Measurements from ENCODE around the gene CMYA5.
A peak's percentile ranks its signal among the peaks of the same experiment; 100 is the strongest.
"Not testable (repeated sequence)": the region's sequence is repeated elsewhere in the genome, so short reads cannot be mapped to it uniquely, and the experiment has no call there.

The CMYA5 gene

GRCh38 chr5:79746642-79747569 is 57.3 kb downstream of the CMYA5 start:
- Histone ChIP-seq H3K4me3 (no peak overlapping the region), H3K36me3 (replicated peaks) (no peaks in the 10 kb centered on the region), H3K9me3 (no peaks in the 10 kb centered on the region), H3K27me3 (ENCODE audit: low read depth) (no peaks in the 10 kb centered on the region), H3K4me1 (peaks cover 24% of the 10 kb centered on the region)
- in situ Hi-C loops (cut with MboI; ENCODE audit: low sequenced_read_pairs), result no loop called here
- no peak for DNase-seq (ENCODE audit: low spot score in 2 of 2)

GRCh38 chr5:79750611-79751510 is 61.2 kb downstream of the CMYA5 start:
- H3K4me3 ChIP-seq, result no peak overlapping the region
- no peaks in the 10 kb centered on the region for H3K9me3 ChIP-seq
- peaks cover 21% of the 10 kb centered on the region for H3K4me1 ChIP-seq
- no peaks in the 10 kb centered on the region for H3K27me3 ChIP-seq (ENCODE audit: low read depth)
- no peaks in the 10 kb centered on the region for H3K36me3 ChIP-seq (replicated peaks)
- peak; percentile 14 to 85 for DNase-seq (ENCODE audit: low spot score in 2 of 2)
- in situ Hi-C loops (cut with MboI; ENCODE audit: low sequenced_read_pairs), result no loop called here

GRCh38 chr5:79753092-79753491 is 63.5 kb downstream of the CMYA5 start:
- no peak for DNase-seq (ENCODE audit: low spot score in 2 of 2)
- Histone ChIP-seq H3K4me3 (no peak overlapping the region), H3K9me3 (no peaks in the 10 kb centered on the region), H3K4me1 (peaks cover 21% of the 10 kb centered on the region), H3K27me3 (ENCODE audit: low read depth) (no peaks in the 10 kb centered on the region), H3K36me3 (replicated peaks) (no peaks in the 10 kb centered on the region)
- in situ Hi-C loops (cut with MboI; ENCODE audit: low sequenced_read_pairs), result no loop called here

GRCh38 chr5:79753877-79754645 is 64.4 kb downstream of the CMYA5 start:
- in situ Hi-C loops (cut with MboI; ENCODE audit: low sequenced_read_pairs), result no loop called here
- H3K4me1 ChIP-seq, result peaks cover 21% of the 10 kb centered on the region
- no peaks in the 10 kb centered on the region for H3K27me3 ChIP-seq (ENCODE audit: low read depth)
- DNase-seq (ENCODE audit: low spot score in 2 of 2), result no peak
- no peaks in the 10 kb centered on the region for H3K36me3 ChIP-seq (replicated peaks)
- no peak overlapping the region for H3K4me3 ChIP-seq
- H3K9me3 ChIP-seq, result no peaks in the 10 kb centered on the region

- no peak overlapping the region for H3K4me3 ChIP-seq
- H3K9me3 ChIP-seq, result no peaks in the 10 kb centered on the region
- H3K36me3 ChIP-seq (replicated peaks), result no peaks in the 10 kb centered on the region
- no peaks in the 10 kb centered on the region for H3K27me3 ChIP-seq (ENCODE audit: low read depth)
- DNase-seq (ENCODE audit: low spot score in 2 of 2), result no peak
- in situ Hi-C loops (cut with MboI; ENCODE audit: low sequenced_read_pairs), result no loop called here
- H3K4me1 ChIP-seq, result peaks cover 21% of the 10 kb centered on the region
Measured at GRCh38 chr5:79754865-79755555, 65.4 kb downstream of the CMYA5 start.

- DNase-seq (ENCODE audit: low spot score in 2 of 2), result no peak
- Histone ChIP-seq H3K4me1 (peaks cover 12% of the 10 kb centered on the region), H3K9me3 (no peaks in the 10 kb centered on the region), H3K36me3 (replicated peaks) (no peaks in the 10 kb centered on the region), H3K27me3 (ENCODE audit: low read depth) (no peaks in the 10 kb centered on the region), H3K4me3 (no peak overlapping the region)
- in situ Hi-C loops (cut with MboI; ENCODE audit: low sequenced_read_pairs), result no loop called here
Measured at GRCh38 chr5:79756076-79756475, 66.4 kb downstream of the CMYA5 start.

- no peak for DNase-seq (ENCODE audit: low spot score in 2 of 2)
- H3K36me3 ChIP-seq (replicated peaks), result no peaks in the 10 kb centered on the region
- in situ Hi-C loops (cut with MboI; ENCODE audit: low sequenced_read_pairs), result no loop called here
- H3K9me3 ChIP-seq, result no peaks in the 10 kb centered on the region
- H3K27me3 ChIP-seq (ENCODE audit: low read depth), result no peaks in the 10 kb centered on the region
- H3K4me1 ChIP-seq, result no peaks in the 10 kb centered on the region
- no peak overlapping the region for H3K4me3 ChIP-seq
Measured at GRCh38 chr5:79759436-79759835, 69.8 kb downstream of the CMYA5 start.

- no peaks in the 10 kb centered on the region for H3K4me1 ChIP-seq
- in situ Hi-C loops (cut with MboI; ENCODE audit: low sequenced_read_pairs), result no loop called here
- no peaks in the 10 kb centered on the region for H3K9me3 ChIP-seq
- no peak overlapping the region for H3K4me3 ChIP-seq
- no peaks in the 10 kb centered on the region for H3K36me3 ChIP-seq (replicated peaks)
- DNase-seq (ENCODE audit: low spot score in 2 of 2), result no peak
- no peaks in the 10 kb centered on the region for H3K27me3 ChIP-seq (ENCODE audit: low read depth)
Measured at GRCh38 chr5:79759848-79760247, 70.2 kb downstream of the CMYA5 start.

- H3K9me3 ChIP-seq, result no peaks in the 10 kb centered on the region
- H3K4me3 ChIP-seq, result no peak overlapping the region
- H3K27me3 ChIP-seq (ENCODE audit: low read depth), result no peaks in the 10 kb centered on the region
- in situ Hi-C loops (cut with MboI; ENCODE audit: low sequenced_read_pairs), result no loop called here
- no peaks in the 10 kb centered on the region for H3K4me1 ChIP-seq
- H3K36me3 ChIP-seq (replicated peaks), result no peaks in the 10 kb centered on the region
- DNase-seq (ENCODE audit: low spot score in 2 of 2), result no peak
Measured at GRCh38 chr5:79762929-79763328, 73.3 kb downstream of the CMYA5 start.

- H3K36me3 ChIP-seq (replicated peaks); in situ Hi-C loops (cut with MboI; ENCODE audit: low sequenced_read_pairs): not testable (repeated sequence)
Measured at GRCh38 chr5:79764147-79764546, 74.5 kb downstream of the CMYA5 start.

GRCh38 chr5:79771387-79771786 is 81.8 kb downstream of the CMYA5 start:
- no peak overlapping the region for H3K4me3 ChIP-seq
- DNase-seq (ENCODE audit: low spot score in 2 of 2), result no peak
- H3K4me1 ChIP-seq, result no peaks in the 10 kb centered on the region
- no peaks in the 10 kb centered on the region for H3K36me3 ChIP-seq (replicated peaks)
- in situ Hi-C loops (cut with MboI; ENCODE audit: low sequenced_read_pairs), result no loop called here
- H3K9me3 ChIP-seq, result 0 out of 2 replicates have a peak, but pooled peaks cover 2% of the 10 kb centered on the region
- no peaks in the 10 kb centered on the region for H3K27me3 ChIP-seq (ENCODE audit: low read depth)

More at GRCh38 chr5:79764147-79764546, 74.5 kb downstream of the CMYA5 start:
- not testable (repeated sequence) for H3K27me3 ChIP-seq (ENCODE audit: low read depth); DNase-seq (ENCODE audit: low spot score in 2 of 2); H3K9me3 ChIP-seq; H3K4me1 ChIP-seq; H3K4me3 ChIP-seq

GRCh38 chr5:79772651-79773050 is 83.0 kb downstream of the CMYA5 start:
- no peak overlapping the region for H3K4me3 ChIP-seq
- H3K4me1 ChIP-seq, result no peaks in the 10 kb centered on the region
- H3K9me3 ChIP-seq, result 0 out of 2 replicates have a peak, but pooled peaks cover 2% of the 10 kb centered on the region
- no peaks in the 10 kb centered on the region for H3K27me3 ChIP-seq (ENCODE audit: low read depth)
- in situ Hi-C loops (cut with MboI; ENCODE audit: low sequenced_read_pairs), result no loop called here
- no peak for DNase-seq (ENCODE audit: low spot score in 2 of 2)
- no peaks in the 10 kb centered on the region for H3K36me3 ChIP-seq (replicated peaks)

GRCh38 chr5:79773612-79774011 is 84.0 kb downstream of the CMYA5 start:
- no peak overlapping the region for H3K4me3 ChIP-seq
- in situ Hi-C loops (cut with MboI; ENCODE audit: low sequenced_read_pairs), result no loop called here
- no peaks in the 10 kb centered on the region for H3K4me1 ChIP-seq
- H3K27me3 ChIP-seq (ENCODE audit: low read depth), result no peaks in the 10 kb centered on the region
- no peaks in the 10 kb centered on the region for H3K36me3 ChIP-seq (replicated peaks)
- DNase-seq (ENCODE audit: low spot score in 2 of 2), result no peak
- H3K9me3 ChIP-seq, result 0 out of 2 replicates have a peak, but pooled peaks cover 2% of the 10 kb centered on the region
